PC-3 (cell line): ENCODE data around the gene GAD2. TPM values are rescaled to one million over a fixed set of nuclear protein-coding genes. Genes with fewer than 3 reads are reported as not detected.

Experiments used
- ATAC-seq: fragments of 200-7000 bp; cut with Tn5 transposase; 2 replicates; pipeline ENCODE4 v1.9.1; 2020; ENCODE audit warnings: mild to moderate bottlenecking, moderate library complexity
- BruUV-seq: library from RNA; stranded (reverse); fragments of 400-500 nt; replicated peaks from 2 replicates; lab custom pipeline; 2021; lab: Mats Ljungman, UMichigan
- CTCF ChIA-PET: fragments of 300-600 bp; sonication (Branson Sonifier 250); formaldehyde crosslinking; loops from one replicate; lab custom pipeline; 2022; ENCODE audit warnings: antibody characterized with exemption; lab: Charles Lee
- POLR2A ChIA-PET: fragments of 300-600 bp; sonication (Branson Sonifier 250); formaldehyde crosslinking; loops from one replicate; lab custom pipeline; 2022; ENCODE audit warnings: antibody characterized with exemption; ENCODE audit not compliant: unreplicated experiment; lab: Charles Lee
- DNase-seq: peaks from one replicate; pipeline ENCODE4 v3.0.0-alpha.2; 2015
- H2AFZ ChIP-seq: fragments of 300-600 bp; sonication (generic); 2 replicates; pipeline ENCODE4 v1.6.0; 2016; ENCODE audit warnings: antibody characterized with exemption, low read length
- H3F3A ChIP-seq: fragments of 300-600 bp; sonication (generic); one replicate; pipeline ENCODE4 v1.6.0; 2017; ENCODE audit warnings: antibody characterized with exemption, low read length, control low read depth, mild to moderate bottlenecking; ENCODE audit not compliant: unreplicated experiment
- H3K27ac ChIP-seq: fragments of 300-600 bp; sonication (generic); 2 replicates; pipeline ENCODE4 v1.5.1; 2016; ENCODE audit warnings: mild to moderate bottlenecking, low read length
- H3K27me3 ChIP-seq: fragments of 300-600 bp; sonication (generic); 2 replicates; pipeline ENCODE4 v1.6.1; 2016; ENCODE audit warnings: low read length, mixed read lengths
- H3K36me3 ChIP-seq: fragments of 300-600 bp; sonication (generic); 2 replicates; pipeline ENCODE4 v1.6.1; 2016; ENCODE audit warnings: low read depth, mixed run types, low read length, mixed read lengths
- H3K4me1 ChIP-seq: fragments of 300-600 bp; sonication (generic); 2 replicates; pipeline ENCODE4 v1.5.1; 2016; ENCODE audit warnings: low read length; ENCODE audit not compliant: insufficient read depth
- H3K4me2 ChIP-seq: fragments of 300-600 bp; sonication (generic); 2 replicates; pipeline ENCODE4 v1.6.0; 2016; ENCODE audit warnings: low read length
- H3K4me3 ChIP-seq: fragments of 300-600 bp; sonication (generic); 2 replicates; pipeline ENCODE4 v1.5.1; 2016; ENCODE audit warnings: mild to moderate bottlenecking, low read length, mixed read lengths
- H3K79me2 ChIP-seq: fragments of 300-600 bp; sonication (generic); 2 replicates; pipeline ENCODE4 v1.6.1; 2017; ENCODE audit warnings: low read length, mixed read lengths
- H3K9ac ChIP-seq: fragments of 300-600 bp; sonication (generic); 2 replicates; pipeline ENCODE4 v1.6.0; 2016; ENCODE audit warnings: mild to moderate bottlenecking, low read length
- H3K9me2 ChIP-seq: fragments of 300-600 bp; sonication (generic); replicated peaks from 2 replicates; pipeline ENCODE4 v1.6.1; 2016; ENCODE audit warnings: mixed run types, low read length, mixed read lengths
- H3K9me3 ChIP-seq: fragments of 300-600 bp; sonication (generic); 2 replicates; pipeline ENCODE4 v1.6.1; 2016; ENCODE audit warnings: low read length, mixed read lengths
- H4K20me1 ChIP-seq: fragments of 300-600 bp; sonication (generic); 2 replicates; pipeline ENCODE4 v1.6.1; 2016; ENCODE audit warnings: low read length, mixed read lengths
- CTCF ChIP-seq: fragments of 300-600 bp; sonication (generic); conservative IDR thresholded peaks from 2 replicates; pipeline ENCODE4 v1.5.1; 2017; ENCODE audit warnings: antibody characterized with exemption, low read depth, mild to moderate bottlenecking, low read length
- EZH2 ChIP-seq: fragments of 300-600 bp; sonication (generic); IDR thresholded peaks from one replicate; pipeline ENCODE4 v1.6.1; 2017; ENCODE audit warnings: antibody characterized with exemption, mild to moderate bottlenecking, low read length; ENCODE audit not compliant: unreplicated experiment
- EZH2phosphoT487 ChIP-seq: fragments of 300-600 bp; sonication (generic); IDR thresholded peaks from 2 replicates; pipeline ENCODE4 v1.6.1; 2018; ENCODE audit warnings: mild to moderate bottlenecking, antibody characterized with exemption, low read length, borderline replicate concordance
- intact Hi-C: fragments of 100-400 bp; cut with micrococcal nuclease; formaldehyde crosslinking; loops from 2 replicates; pipeline ENCODE4 v1.9.0; 2023
- total RNA-seq: library from RNA; depleted of rRNA; stranded (reverse); fragments of >200 nt; gene quantifications from 2 replicates; pipeline ENCODE4 v1.2.3, GENCODE V29; 2014

The GAD2 gene
- total RNA-seq, 1 experiment from 2014 or later: not detected

DNA sequence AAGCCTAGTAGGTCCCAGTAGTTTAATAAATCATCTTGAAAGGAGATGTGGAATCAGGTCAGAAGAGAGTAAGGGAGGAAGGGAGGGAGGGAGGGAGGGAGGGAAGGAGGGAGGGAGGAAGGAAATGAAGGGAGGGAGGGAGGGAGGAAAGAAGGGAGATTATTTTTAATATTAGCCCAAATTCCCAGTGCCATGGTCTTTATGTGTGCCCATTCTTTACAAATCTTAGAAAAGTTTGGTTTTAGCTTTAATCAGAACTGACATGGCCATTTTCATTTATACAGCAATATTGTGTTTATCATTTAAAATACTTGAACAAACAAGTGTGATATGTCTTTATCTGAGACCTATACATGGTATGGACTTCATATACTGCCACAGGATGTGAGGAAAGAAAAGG, 86.8 kb downstream of the GAD2 start:
- H3K79me2 ChIP-seq: no peaks in the 10 kb centered on the region
- no peak overlapping the region for H3K27ac ChIP-seq
- H3K9me2 ChIP-seq: no peaks in the 10 kb centered on the region
- POLR2A ChIA-PET: no interaction called here
- CTCF ChIA-PET: no interaction called here
- H3K27me3 ChIP-seq: peaks cover 32% of the 10 kb centered on the region; the same call in 1 of the 2 replicates
- no peak overlapping the region for H3K4me3 ChIP-seq
- no peak overlapping the region for H2AFZ ChIP-seq
- H3F3A ChIP-seq: no peaks in the 10 kb centered on the region
- no peaks in the 10 kb centered on the region for H3K36me3 ChIP-seq
- no peaks in the 10 kb centered on the region for H3K9me3 ChIP-seq
- ATAC-seq: no peak
- no peak for DNase-seq
- TF ChIP-seq EZH2 (no peak), CTCF (no peak), EZH2phosphoT487 (no peak)
- H4K20me1 ChIP-seq: no peaks in the 10 kb centered on the region
- intact Hi-C loops: no loop called here
- H3K9ac ChIP-seq: no peak overlapping the region
- no peak overlapping the region for H3K4me2 ChIP-seq
- no peaks in the 10 kb centered on the region for H3K4me1 ChIP-seq
- BruUV-seq: no TSS peak

DNA sequence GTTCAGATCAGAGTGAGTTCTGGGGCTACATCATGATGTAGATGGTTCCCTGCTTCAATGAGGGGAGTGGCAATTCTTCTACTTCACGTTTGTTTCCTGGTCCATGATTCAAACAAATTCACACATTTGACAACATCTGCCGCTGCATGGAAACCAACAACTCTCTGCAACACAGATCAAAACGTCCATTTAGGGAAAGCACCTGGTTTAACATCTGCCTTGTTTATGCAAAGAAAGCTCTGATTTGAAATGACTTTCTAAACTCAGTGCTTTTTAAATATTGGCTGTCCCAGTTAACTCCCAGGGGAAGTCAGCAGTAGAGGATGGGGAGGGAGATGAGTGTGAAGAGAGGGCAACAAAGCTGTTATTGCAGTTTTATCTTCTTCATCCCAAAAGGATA, 93.8 kb downstream of the GAD2 start:
- H2AFZ ChIP-seq: no peak overlapping the region
- no peak overlapping the region for H3K4me3 ChIP-seq
- ChIA-PET POLR2A (no interaction called here), CTCF (no interaction called here)
- H3K9me2 ChIP-seq: no peaks in the 10 kb centered on the region
- no peaks in the 10 kb centered on the region for H3K79me2 ChIP-seq
- intact Hi-C loops: no loop called here
- H3K4me2 ChIP-seq: no peak overlapping the region
- no peak for TF ChIP-seq EZH2phosphoT487
- TF ChIP-seq CTCF: no peak
- no peak for TF ChIP-seq EZH2
- no TSS peak for BruUV-seq
- H3K4me1 ChIP-seq: no peaks in the 10 kb centered on the region
- H4K20me1 ChIP-seq: no peaks in the 10 kb centered on the region
- H3F3A ChIP-seq: no peaks in the 10 kb centered on the region
- no peaks in the 10 kb centered on the region for H3K36me3 ChIP-seq
- no peak overlapping the region for H3K9ac ChIP-seq
- peaks cover 54% of the 10 kb centered on the region for H3K27me3 ChIP-seq
- H3K9me3 ChIP-seq: no peaks in the 10 kb centered on the region
- H3K27ac ChIP-seq: no peak overlapping the region
- DNase-seq (no peak), ATAC-seq (no peak)

GRCh38 chr10:26311383-26311940, 94.9 kb downstream of the GAD2 start:
- Histone ChIP-seq H3K9ac (no peak overlapping the region), H3K79me2 (no peaks in the 10 kb centered on the region), H3K36me3 (no peaks in the 10 kb centered on the region), H3F3A (no peaks in the 10 kb centered on the region), H3K4me1 (no peaks in the 10 kb centered on the region), H3K4me2 (no peak overlapping the region), H3K9me3 (no peaks in the 10 kb centered on the region), H4K20me1 (no peaks in the 10 kb centered on the region), H3K4me3 (no peak overlapping the region), H2AFZ (no peak overlapping the region), H3K27me3 (peaks cover 48% of the 10 kb centered on the region), H3K9me2 (no peaks in the 10 kb centered on the region), H3K27ac (no peak overlapping the region)
- TF ChIP-seq CTCF (no peak), EZH2phosphoT487 (no peak), EZH2 (no peak)
- DNase-seq: no peak
- ChIA-PET POLR2A (no interaction called here), CTCF (no interaction called here)
- no TSS peak for BruUV-seq
- intact Hi-C loops: no loop called here
- ATAC-seq: no peak
